Measurements from ENCODE around the gene PPT2. TPM values are rescaled to one million over a fixed set of nuclear protein-coding genes. Genes with fewer than 3 reads are reported as not detected.
A peak's percentile ranks its signal among the peaks of the same experiment; 100 is the strongest.

The PPT2 gene
- total RNA-seq, 4 donors from 2014 or later = 13.1 to 80.0 (median 28.1) TPM

GRCh38 chr6:32178547-32179440 lies 24.9 kb downstream of the PPT2 start:
- intact Hi-C loops (cut with DNase I; ENCODE audit: low total_unique reads) (no loop called here), in situ Hi-C loops (cut with MboI; ENCODE audit: low pct_ligation_motif_present in 1 of 4, low pct_unique_long_range_greater_than_20kb in 1 of 4, low sequenced_read_pairs in 3 of 4) (no loop called here)
- 3 to 8% methylated on average over 8 to 24 of the region's 24 CpGs for WGBS, 2 donors (ENCODE audit: low coverage in 1 of 2)
- H3K9me3 ChIP-seq = no peaks in the 10 kb centered on the region
- H3K27ac ChIP-seq = peak overlapping the region; percentile 94 to 96 (median 94)
- TF ChIP-seq EP300 (IDR thresholded peaks at IDR 0.05; ENCODE audit: low read depth) (no peak), CTCF (IDR thresholded peaks at IDR 0.05) (no peak), POLR2AphosphoS5 (IDR thresholded peaks at IDR 0.05) (no peak), POLR2A (IDR thresholded peaks at IDR 0.05) (no peak)
- DNase-seq = no peak
- peaks cover 25 to 58% (median 37%) of the 10 kb centered on the region in 4 donors for H3K4me1 ChIP-seq
- peak overlapping the region; percentile 41 to 91 (median 84) for H3K4me3 ChIP-seq
- peaks cover 0 to 9% (median 3%) of the 10 kb centered on the region in 4 donors for H3K36me3 ChIP-seq
- no peaks in the 10 kb centered on the region for H3K27me3 ChIP-seq

- in situ Hi-C loops (cut with MboI; ENCODE audit: low pct_ligation_motif_present in 1 of 4, low pct_unique_long_range_greater_than_20kb in 1 of 4, low sequenced_read_pairs in 3 of 4) = no loop called here
- no peaks in the 10 kb centered on the region for H3K27me3 ChIP-seq
Measured at GRCh38 chr6:32179766-32180405, 25.9 kb downstream of the PPT2 start.

GRCh38 chr6:32181148-32181702 lies 27.3 kb downstream of the PPT2 start:
- in situ Hi-C loops (cut with MboI; ENCODE audit: low pct_ligation_motif_present in 1 of 4, low pct_unique_long_range_greater_than_20kb in 1 of 4, low sequenced_read_pairs in 3 of 4) = no loop called here
- H3K4me3 ChIP-seq = no peak overlapping the region
- peaks cover 0 to 9% (median 3%) of the 10 kb centered on the region in 4 donors for H3K36me3 ChIP-seq
- no peaks in the 10 kb centered on the region for H3K27me3 ChIP-seq
- WGBS, 2 donors (ENCODE audit: low coverage in 1 of 2) = 91% methylated on average over 4 to 15 of the region's 15 CpGs
- H3K4me1 ChIP-seq = peaks cover 17 to 47% (median 31%) of the 10 kb centered on the region in 4 donors
- no peak for DNase-seq
- no peaks in the 10 kb centered on the region for H3K9me3 ChIP-seq
- H3K27ac ChIP-seq = peak overlapping the region in 1 of 4 donors; percentile 14
- no peak for TF ChIP-seq CTCF (IDR thresholded peaks at IDR 0.05)
- no peak for TF ChIP-seq EP300 (IDR thresholded peaks at IDR 0.05; ENCODE audit: low read depth)
- TF ChIP-seq POLR2A (IDR thresholded peaks at IDR 0.05) = no peak
- intact Hi-C loops (cut with DNase I; ENCODE audit: low total_unique reads) = no loop called here

More at GRCh38 chr6:32179766-32180405, 25.9 kb downstream of the PPT2 start:
- Histone ChIP-seq H3K36me3 (peaks cover 0 to 9% (median 3%) of the 10 kb centered on the region in 4 donors), H3K4me1 (peaks cover 23 to 51% (median 34%) of the 10 kb centered on the region in 4 donors), H3K9me3 (no peaks in the 10 kb centered on the region), H3K4me3 (peak overlapping the region in 1 of 4 donors; percentile 91), H3K27ac (peak overlapping the region; percentile 94 to 96 (median 94))
- intact Hi-C loops (cut with DNase I; ENCODE audit: low total_unique reads) = no loop called here
- TF ChIP-seq POLR2AphosphoS5 (IDR thresholded peaks at IDR 0.05) (no peak), POLR2A (IDR thresholded peaks at IDR 0.05) (no peak), EP300 (IDR thresholded peaks at IDR 0.05; ENCODE audit: low read depth) (no peak), CTCF (IDR thresholded peaks at IDR 0.05) (no peak)
- WGBS, 2 donors (ENCODE audit: low coverage in 1 of 2) = 78 to 86% methylated on average over 5 to 10 of the region's 10 CpGs
- no peak for DNase-seq
